Myocyte (in vitro differentiated cells): ENCODE measurements around the gene MICU1. TPM values are rescaled to one million over a fixed set of nuclear protein-coding genes. Genes with fewer than 3 reads are reported as not detected.
"Not testable (repeated sequence)": the region's sequence is repeated elsewhere in the genome, so short reads cannot be mapped to it uniquely, and the experiment has no call there.

Experiments
- DNase-seq: peaks from one replicate; pipeline ENCODE4 v3.0.0-alpha.2; 2012; ENCODE audit warnings: low read depth
- total RNA-seq: library from RNA; depleted of rRNA; stranded (reverse); fragments of >200 nt; gene quantifications from 2 replicates; pipeline ENCODE4 v1.2.3, GENCODE V29; 2014

The MICU1 gene
- total RNA-seq, 1 donor from 2014 or later: 192 TPM

GRCh38 chr10:72563327-72563932 is 62.4 kb downstream of the MICU1 start:
- no peak for DNase-seq

- DNase-seq: no peak
Observed at GRCh38 chr10:72561745-72562166, 64.1 kb downstream of the MICU1 start.

GRCh38 chr10:72557362-72557761 is 68.5 kb downstream of the MICU1 start:
- no peak for DNase-seq

GRCh38 chr10:72552857-72553256 is 73.0 kb downstream of the MICU1 start:
- DNase-seq: peak; percentile 86

GRCh38 chr10:72550239-72550638 is 75.6 kb downstream of the MICU1 start:
- no peak for DNase-seq

- no peak for DNase-seq
Observed at GRCh38 chr10:72545546-72545945, 80.3 kb downstream of the MICU1 start.

- not testable (repeated sequence) for DNase-seq
Observed at GRCh38 chr10:72543855-72544254, 82.0 kb downstream of the MICU1 start.

GRCh38 chr10:72542396-72542815 is 83.5 kb downstream of the MICU1 start:
- peak; percentile 54 for DNase-seq

GRCh38 chr10:72541337-72541736 is 84.5 kb downstream of the MICU1 start:
- no peak for DNase-seq

GRCh38 chr10:72540193-72540807 is 85.6 kb downstream of the MICU1 start:
- no peak for DNase-seq

GRCh38 chr10:72539137-72539536 is 86.7 kb downstream of the MICU1 start:
- DNase-seq: no peak

- no peak for DNase-seq
Observed at GRCh38 chr10:72525689-72526088, 100.2 kb downstream of the MICU1 start.

GRCh38 chr10:72525277-72525676 is 100.6 kb downstream of the MICU1 start:
- peak; percentile 38 for DNase-seq

GRCh38 chr10:72524489-72524888 is 101.4 kb downstream of the MICU1 start:
- no peak for DNase-seq

GRCh38 chr10:72523932-72524396 is 101.9 kb downstream of the MICU1 start:
- DNase-seq: no peak

GRCh38 chr10:72523062-72523461 is 102.8 kb downstream of the MICU1 start:
- no peak for DNase-seq

- no peak for DNase-seq
Observed at GRCh38 chr10:72517244-72517643, 108.6 kb downstream of the MICU1 start.

- DNase-seq: no peak
Observed at GRCh38 chr10:72515455-72515854, 110.4 kb downstream of the MICU1 start.

- no peak for DNase-seq
Observed at GRCh38 chr10:72513910-72514309, 112.0 kb downstream of the MICU1 start.

- DNase-seq: no peak
Observed at GRCh38 chr10:72511459-72511858, 114.4 kb downstream of the MICU1 start.

- no peak for DNase-seq
Observed at GRCh38 chr10:72509941-72510340, 115.9 kb downstream of the MICU1 start.

- peak; percentile 9 for DNase-seq
Observed at GRCh38 chr10:72509206-72509799, 116.6 kb downstream of the MICU1 start.

GRCh38 chr10:72508033-72508432 is 117.8 kb downstream of the MICU1 start:
- no peak for DNase-seq
